HAP-1 (cell line): ENCODE results near the gene SKAP1.
"Not testable (repeated sequence)": the region's sequence is repeated elsewhere in the genome, so short reads cannot be mapped to it uniquely, and the experiment has no call there.

Source experiments
- DNase-seq, 2 experiments: peaks; one replicate each; pipeline ENCODE4 v3.0.0-alpha.2; 2016 to 2020; ENCODE audit warnings: low spot score in 2 of 2
- H3K27me3 ChIP-seq: fragments of 250-450 bp; sonication (Bioruptor Pico); 2 replicates; pipeline ENCODE4 v1.5.1; 2020; ENCODE audit warnings: low read depth, mild to moderate bottlenecking, moderate library complexity
- H3K36me3 ChIP-seq: fragments of 250-450 bp; sonication (Bioruptor Pico); replicated peaks from 2 replicates; pipeline ENCODE4 v1.5.1; 2020; ENCODE audit warnings: mild to moderate bottlenecking
- H3K4me1 ChIP-seq: fragments of 250-450 bp; sonication (Bioruptor Pico); 2 replicates; pipeline ENCODE4 v1.5.1; 2020; ENCODE audit warnings: mild to moderate bottlenecking
- H3K4me3 ChIP-seq: fragments of 250-450 bp; sonication (Bioruptor Pico); 2 replicates; pipeline ENCODE4 v1.5.1; 2020; ENCODE audit warnings: mild to moderate bottlenecking, moderate library complexity
- H3K9me3 ChIP-seq: fragments of 250-450 bp; sonication (Bioruptor Pico); 2 replicates; pipeline ENCODE4 v1.5.1; 2020; ENCODE audit warnings: mild to moderate bottlenecking, moderate library complexity
- in situ Hi-C: fragments of 300-500 bp; cut with MboI; formaldehyde crosslinking; loops from 3 replicates; pipeline ENCODE4 v1.14.3; 2020; ENCODE audit warnings: low sequenced_read_pairs, inconsistent platforms, mixed read lengths

SKAP1 gene

DNA sequence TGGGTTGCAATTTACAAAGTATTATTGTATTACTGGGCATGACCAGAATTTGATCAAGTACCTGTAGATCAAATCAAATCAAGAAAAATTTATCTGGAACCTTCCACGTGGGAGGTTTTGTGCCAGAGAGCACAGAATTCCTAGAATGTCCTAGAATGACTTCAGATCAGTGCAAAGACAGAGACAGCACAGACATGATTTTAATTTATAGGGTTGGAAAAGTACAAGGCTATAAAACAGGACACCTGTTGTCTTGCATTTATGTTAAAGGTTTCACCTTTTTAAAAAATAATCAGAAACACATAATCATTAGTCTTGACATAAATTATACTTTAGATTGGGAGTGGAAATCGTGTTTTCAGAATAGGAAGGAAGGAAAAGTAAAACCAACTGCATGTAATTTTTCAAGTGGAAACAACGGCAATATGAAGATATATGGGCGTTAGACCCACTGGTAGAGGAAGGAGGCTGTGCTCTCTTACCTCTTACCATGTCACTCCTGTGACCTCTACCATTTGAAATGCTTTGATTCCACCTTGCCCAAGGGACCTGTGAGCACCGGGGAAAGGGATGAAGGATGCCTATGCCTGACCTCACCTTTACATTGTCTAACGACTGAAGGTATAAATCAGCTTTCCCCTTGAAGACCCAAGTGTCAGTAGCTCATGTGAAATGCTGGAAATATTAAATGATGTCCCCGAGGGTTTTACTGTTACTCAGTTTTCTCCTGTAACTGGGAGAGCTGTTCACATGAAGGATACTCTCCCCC lies 222.1 kb downstream of the SKAP1 start:
- H3K4me3 ChIP-seq = no peak overlapping the region
- H3K9me3 ChIP-seq = no peaks in the 10 kb centered on the region
- H3K4me1 ChIP-seq = no peaks in the 10 kb centered on the region
- H3K36me3 ChIP-seq = no peaks in the 10 kb centered on the region
- in situ Hi-C loops = no loop called here
- no peak for DNase-seq
- H3K27me3 ChIP-seq = peaks cover 11% of the 10 kb centered on the region; the same call in 1 of the 2 replicates

DNA sequence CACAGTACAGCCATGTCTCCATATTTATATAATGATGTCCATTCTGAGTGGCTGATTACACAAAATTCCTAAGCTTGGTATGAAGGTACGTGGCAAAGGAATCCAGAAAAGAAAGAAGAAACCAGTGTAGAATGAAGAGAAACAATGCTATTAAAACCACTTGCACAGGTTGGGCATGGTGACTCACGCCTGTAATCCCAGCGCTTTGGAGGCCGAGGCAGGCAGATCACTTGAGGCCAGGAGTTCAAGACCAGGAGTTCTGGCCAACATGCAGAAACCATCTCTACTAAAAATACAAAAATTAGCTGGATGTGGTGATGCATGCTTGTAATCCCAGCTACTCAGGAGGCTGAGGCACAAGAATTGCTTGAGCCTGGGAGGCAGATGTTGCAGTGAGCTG lies 223.0 kb downstream of the SKAP1 start:
- peaks cover 13% of the 10 kb centered on the region; the same call in 1 of the 2 replicates for H3K27me3 ChIP-seq
- DNase-seq, H3K4me3 ChIP-seq, H3K9me3 ChIP-seq, H3K36me3 ChIP-seq, in situ Hi-C loops, H3K4me1 ChIP-seq: not testable (repeated sequence)

DNA sequence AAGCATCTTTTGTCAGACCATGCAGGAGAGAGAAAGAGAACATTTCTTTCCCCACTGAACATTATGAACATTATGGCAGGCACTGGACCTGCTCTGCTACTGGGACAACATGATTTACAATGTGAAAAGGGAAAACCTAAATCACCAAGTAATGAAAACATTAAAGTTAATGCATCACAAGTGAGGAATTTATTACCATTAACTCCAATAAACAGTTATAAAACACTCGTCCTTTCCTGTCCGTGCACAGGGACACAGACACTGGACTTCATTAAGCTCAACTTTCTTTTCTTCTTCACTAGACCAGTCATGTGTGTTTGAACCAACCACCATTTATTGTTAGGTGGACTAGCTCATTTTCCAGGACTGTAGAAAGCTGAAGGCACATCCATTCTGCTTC lies 227.1 kb downstream of the SKAP1 start:
- no peak overlapping the region for H3K4me3 ChIP-seq
- H3K9me3 ChIP-seq = no peaks in the 10 kb centered on the region
- no peaks in the 10 kb centered on the region for H3K4me1 ChIP-seq
- no peak for DNase-seq
- in situ Hi-C loops = no loop called here
- peaks cover 39% of the 10 kb centered on the region for H3K27me3 ChIP-seq
- no peaks in the 10 kb centered on the region for H3K36me3 ChIP-seq

DNA sequence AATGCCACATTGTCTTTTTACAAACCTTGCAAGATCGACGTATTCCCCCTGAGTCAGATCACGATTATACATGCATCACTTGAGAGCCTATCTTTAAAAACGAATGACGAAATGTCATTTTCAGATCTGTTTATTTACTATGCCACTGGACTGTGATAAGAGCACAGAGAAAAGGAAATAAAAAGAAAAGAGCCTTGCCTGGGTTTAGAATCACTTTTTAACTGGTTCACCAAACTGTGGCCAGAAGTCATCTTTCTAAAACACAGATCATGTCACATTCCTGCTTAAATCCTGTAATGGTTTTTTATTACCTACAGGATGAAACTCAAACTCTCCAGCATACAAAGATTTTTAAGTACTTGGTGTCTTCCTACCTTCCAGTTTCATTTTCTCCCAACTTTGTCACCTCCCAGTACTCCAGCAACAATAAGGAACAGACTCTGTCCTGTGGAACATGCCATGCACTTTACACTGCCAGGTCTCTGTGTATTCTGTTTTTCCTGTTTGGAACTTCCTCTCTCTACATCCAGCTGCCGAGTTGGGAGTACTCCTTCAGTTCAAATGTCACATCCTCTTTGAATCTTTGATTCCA lies 231.0 kb downstream of the SKAP1 start:
- in situ Hi-C loops = no loop called here
- Histone ChIP-seq H3K36me3 (no peaks in the 10 kb centered on the region), H3K4me3 (no peak overlapping the region), H3K27me3 (peaks cover 33% of the 10 kb centered on the region), H3K9me3 (no peaks in the 10 kb centered on the region), H3K4me1 (peaks cover 6% of the 10 kb centered on the region)
- no peak for DNase-seq

DNA sequence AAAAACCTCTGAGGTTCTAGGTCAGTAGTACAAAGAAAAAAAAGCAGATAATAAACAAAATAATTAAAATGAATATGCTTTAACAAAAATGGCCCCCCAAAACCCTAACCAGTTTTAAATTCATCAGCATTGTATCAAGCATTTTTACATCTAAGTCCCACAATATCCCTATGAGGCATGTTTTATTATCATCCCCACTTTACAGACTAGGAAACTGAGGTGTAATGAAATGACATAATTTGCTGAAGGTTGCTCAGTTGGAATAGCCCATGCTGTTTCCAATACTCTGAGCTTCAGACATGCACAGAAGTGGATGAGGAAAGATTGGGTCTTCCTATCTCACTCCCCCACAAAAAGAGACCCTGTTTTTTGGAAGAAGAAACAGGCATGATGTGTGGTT lies 234.1 kb downstream of the SKAP1 start:
- Histone ChIP-seq H3K9me3 (no peaks in the 10 kb centered on the region), H3K4me3 (no peak overlapping the region)
- in situ Hi-C loops = no loop called here

DNA sequence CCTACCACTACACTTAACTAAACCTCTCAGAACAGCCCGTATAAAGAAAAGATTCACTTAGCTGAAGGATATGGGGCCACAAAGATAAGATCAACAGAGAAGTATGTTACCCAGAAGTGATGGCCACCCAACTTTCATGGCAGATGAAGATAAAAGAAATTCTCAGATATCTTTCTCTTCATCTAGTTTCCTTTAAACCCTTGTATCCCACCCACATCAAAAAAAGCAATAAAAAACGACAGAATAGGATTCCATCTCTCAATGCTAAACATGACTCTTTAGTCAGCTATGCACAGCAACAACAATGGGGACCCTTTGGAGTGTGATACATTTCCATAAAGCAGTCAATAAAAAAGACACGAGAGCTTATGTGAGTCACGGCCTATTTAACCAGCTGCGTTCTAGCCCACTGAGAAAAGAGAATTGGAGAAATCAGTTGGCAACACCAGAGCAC lies 235.9 kb downstream of the SKAP1 start:
- Histone ChIP-seq H3K4me1 (peaks cover 37% of the 10 kb centered on the region), H3K36me3 (no peaks in the 10 kb centered on the region), H3K9me3 (peaks cover 4% of the 10 kb centered on the region), H3K4me3 (no peak overlapping the region), H3K27me3 (peaks cover 8% of the 10 kb centered on the region)
- in situ Hi-C loops = no loop called here
- peak; percentile 64 to 93 for DNase-seq

More for the DNA sequence above, 234.1 kb downstream of the SKAP1 start:
- peaks cover 15% of the 10 kb centered on the region for H3K27me3 ChIP-seq
- no peak for DNase-seq
- peaks cover 34% of the 10 kb centered on the region for H3K4me1 ChIP-seq
- no peaks in the 10 kb centered on the region for H3K36me3 ChIP-seq

DNA sequence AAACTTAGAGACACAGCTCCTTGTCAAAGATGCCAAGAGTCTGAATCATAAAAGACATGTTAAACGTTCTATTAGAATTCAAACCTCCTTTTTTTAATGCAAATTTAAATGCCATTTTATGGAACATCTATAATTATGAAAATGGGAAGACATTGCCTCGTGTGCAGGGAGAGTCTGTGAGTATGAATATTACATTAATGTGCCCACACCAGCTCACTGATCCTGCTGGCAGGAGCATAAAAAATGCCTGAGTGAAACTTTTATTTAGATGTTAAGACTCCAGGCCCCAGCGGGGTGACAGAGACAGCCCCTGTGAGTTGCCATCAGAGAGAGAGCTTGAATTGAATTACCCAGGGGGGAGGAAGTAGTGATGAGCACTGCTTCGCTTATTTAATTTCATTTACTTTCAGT lies 237.7 kb downstream of the SKAP1 start:
- in situ Hi-C loops = no loop called here
- H3K4me3 ChIP-seq = no peak overlapping the region

DNA sequence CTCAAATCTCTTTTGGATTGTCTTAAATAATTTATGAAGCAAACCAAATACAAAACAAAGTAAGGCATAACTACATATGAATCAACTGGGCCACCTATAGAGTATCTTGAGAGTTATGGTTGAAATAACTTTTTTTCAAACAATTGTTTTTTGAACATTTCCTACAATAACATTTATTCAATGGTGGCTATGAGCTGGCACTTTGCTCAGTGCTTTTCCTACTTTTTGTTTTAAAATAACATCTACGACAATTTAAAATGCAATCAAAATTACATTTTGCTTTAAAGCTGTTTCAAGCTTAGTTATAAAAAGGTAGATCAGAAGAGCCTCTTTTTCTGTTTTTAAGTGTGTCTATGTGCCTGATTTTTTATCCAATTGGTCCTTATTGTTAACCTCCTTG lies 238.7 kb downstream of the SKAP1 start:
- DNase-seq = peak in 1 of 2 experiments; percentile 28
- Histone ChIP-seq H3K36me3 (no peaks in the 10 kb centered on the region), H3K9me3 (peaks cover 4% of the 10 kb centered on the region), H3K4me1 (peaks cover 37% of the 10 kb centered on the region), H3K4me3 (no peak overlapping the region), H3K27me3 (no peaks in the 10 kb centered on the region)
- in situ Hi-C loops = no loop called here

More for the DNA sequence above, 237.7 kb downstream of the SKAP1 start:
- peaks cover 37% of the 10 kb centered on the region for H3K4me1 ChIP-seq
- DNase-seq = peak; percentile 62 to 94
- H3K9me3 ChIP-seq = peaks cover 4% of the 10 kb centered on the region
- H3K36me3 ChIP-seq = no peaks in the 10 kb centered on the region
- H3K27me3 ChIP-seq = no peaks in the 10 kb centered on the region

DNA sequence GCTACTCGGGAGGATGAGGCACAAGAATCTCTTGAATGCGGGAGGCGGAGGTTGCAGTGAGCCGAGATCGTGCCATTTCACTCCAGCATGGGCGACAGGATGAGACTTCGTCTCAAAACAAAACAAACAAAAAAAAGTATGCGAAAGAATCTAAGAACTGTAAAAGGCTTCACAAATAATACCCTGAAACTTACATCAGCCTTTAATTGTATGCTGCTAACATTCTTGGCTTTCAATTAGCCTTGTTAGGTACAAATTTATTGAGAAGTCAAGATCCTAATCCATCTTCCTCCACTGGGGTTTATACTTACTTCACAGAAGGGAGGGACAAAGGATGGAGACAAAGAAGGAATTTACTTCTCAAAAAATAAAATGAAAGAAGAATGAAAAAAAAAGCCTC lies 239.1 kb downstream of the SKAP1 start:
- DNase-seq = peak; percentile 65 to 91
- Histone ChIP-seq H3K27me3 (no peaks in the 10 kb centered on the region), H3K4me3 (no peak overlapping the region), H3K4me1 (peaks cover 37% of the 10 kb centered on the region), H3K36me3 (no peaks in the 10 kb centered on the region), H3K9me3 (peaks cover 4% of the 10 kb centered on the region)
- in situ Hi-C loops = no loop called here

DNA sequence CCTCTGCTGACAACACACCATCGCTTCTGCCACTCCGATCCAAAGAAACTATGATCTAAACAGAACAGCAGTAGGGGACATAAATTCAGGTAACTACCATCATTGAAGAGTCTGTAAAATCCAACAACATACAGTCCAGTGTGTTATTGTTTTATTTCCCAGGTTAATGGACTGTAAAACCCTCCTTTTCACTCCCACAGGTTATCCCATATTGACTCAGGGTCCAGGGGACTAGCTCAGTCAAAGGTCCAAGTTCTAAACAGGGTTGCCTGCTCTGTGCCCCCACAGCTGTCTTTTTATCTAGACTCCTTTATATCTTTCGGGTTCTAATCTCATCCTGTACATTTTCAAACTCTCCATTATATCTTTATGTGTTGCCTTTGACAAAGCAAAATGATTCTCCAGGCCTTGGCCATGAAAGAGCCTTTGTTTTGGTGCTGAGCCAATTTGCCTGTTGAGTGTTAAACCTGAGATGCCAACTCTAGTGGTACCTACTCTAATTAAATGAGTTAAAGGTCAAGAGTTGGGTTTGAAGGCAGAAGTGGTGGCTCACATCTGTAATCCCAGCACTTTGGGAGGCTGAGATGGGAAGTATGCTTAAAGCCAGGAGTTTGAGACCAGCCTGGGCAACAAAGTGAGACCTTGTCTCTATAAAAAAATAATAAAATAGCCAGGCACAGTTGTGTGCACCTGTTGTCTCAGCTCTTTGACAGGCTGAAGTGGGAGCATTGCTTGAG lies 242.0 kb downstream of the SKAP1 start:
- Histone ChIP-seq H3K4me3 (no peak overlapping the region), H3K27me3 (peaks cover 15% of the 10 kb centered on the region), H3K4me1 (peaks cover 21% of the 10 kb centered on the region), H3K36me3 (no peaks in the 10 kb centered on the region), H3K9me3 (peaks cover 4% of the 10 kb centered on the region)
- DNase-seq = no peak
- in situ Hi-C loops = no loop called here

DNA sequence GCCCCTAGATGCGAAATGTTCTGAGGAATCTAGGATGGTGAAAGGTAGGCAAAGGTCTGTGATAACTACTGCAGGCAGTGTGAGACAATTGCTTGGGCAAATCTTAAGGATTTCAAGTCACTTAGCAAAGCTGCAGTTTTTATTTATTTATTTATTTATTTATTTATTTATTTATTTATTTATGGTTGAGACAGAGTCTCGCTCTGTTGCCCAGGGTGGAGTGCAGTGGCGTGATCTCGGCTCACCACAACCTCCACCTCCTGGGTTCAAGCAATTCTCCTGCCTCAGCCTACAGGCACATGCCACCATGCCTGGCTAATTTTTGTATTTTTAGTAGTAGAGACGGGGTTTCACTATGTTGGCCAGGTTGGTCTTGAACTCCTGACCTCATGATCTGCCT lies 243.7 kb downstream of the SKAP1 start:
- H3K9me3 ChIP-seq, H3K4me1 ChIP-seq, H3K4me3 ChIP-seq, H3K36me3 ChIP-seq, in situ Hi-C loops, DNase-seq: not testable (repeated sequence)
- H3K27me3 ChIP-seq = peaks cover 16% of the 10 kb centered on the region

DNA sequence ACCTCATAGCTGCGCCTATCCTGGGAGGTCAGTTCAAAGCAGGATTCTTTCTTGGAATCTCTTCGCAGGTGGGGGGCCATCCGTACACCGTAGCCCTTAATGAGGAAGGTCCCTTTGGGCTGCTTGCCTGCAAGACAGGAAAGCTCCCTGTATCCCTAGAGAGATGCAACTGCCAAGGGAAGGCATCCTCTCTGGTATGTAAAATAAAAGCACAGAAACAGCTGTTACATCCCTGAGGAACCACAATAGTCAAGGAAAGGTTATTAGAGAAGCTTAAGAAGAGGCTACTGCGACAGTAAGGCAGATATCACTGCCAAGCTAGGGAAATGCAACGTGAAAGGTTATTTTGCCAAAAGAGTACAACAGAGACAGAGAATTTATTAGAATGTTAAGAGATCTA lies 245.3 kb downstream of the SKAP1 start:
- Histone ChIP-seq H3K4me1 (peaks cover under 1% of the 10 kb centered on the region), H3K4me3 (no peak overlapping the region), H3K9me3 (no peaks in the 10 kb centered on the region), H3K36me3 (no peaks in the 10 kb centered on the region), H3K27me3 (peaks cover 16% of the 10 kb centered on the region)
- in situ Hi-C loops = no loop called here
- no peak for DNase-seq

DNA sequence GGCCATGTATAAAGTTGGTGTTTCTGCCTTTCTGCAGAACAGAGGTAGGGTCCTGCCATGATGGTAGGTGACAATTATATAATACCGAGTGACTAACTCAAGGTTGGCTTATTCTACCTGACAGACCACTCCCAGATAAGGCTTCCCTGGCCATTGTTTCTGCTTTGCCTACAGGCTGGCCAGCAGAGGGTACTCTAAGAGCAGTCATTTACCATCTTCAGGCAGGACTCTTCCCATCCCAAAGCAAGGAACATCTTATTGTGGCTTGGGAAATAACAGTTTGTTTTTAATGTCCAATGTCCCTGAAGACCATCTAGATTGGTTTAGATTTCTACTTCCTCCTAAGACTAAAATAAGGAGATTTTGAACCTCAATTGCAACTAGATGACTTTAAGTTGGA lies 248.4 kb downstream of the SKAP1 start:
- in situ Hi-C loops = no loop called here
- peak; percentile 58 to 61 for DNase-seq
- Histone ChIP-seq H3K27me3 (peaks cover 16% of the 10 kb centered on the region), H3K9me3 (no peaks in the 10 kb centered on the region), H3K36me3 (no peaks in the 10 kb centered on the region), H3K4me3 (no peak overlapping the region), H3K4me1 (peaks cover 14% of the 10 kb centered on the region)
